Measurements from ENCODE around the gene P2RY11.
A peak's percentile ranks its signal among the peaks of the same experiment; 100 is the strongest.

The P2RY11 gene

DNA sequence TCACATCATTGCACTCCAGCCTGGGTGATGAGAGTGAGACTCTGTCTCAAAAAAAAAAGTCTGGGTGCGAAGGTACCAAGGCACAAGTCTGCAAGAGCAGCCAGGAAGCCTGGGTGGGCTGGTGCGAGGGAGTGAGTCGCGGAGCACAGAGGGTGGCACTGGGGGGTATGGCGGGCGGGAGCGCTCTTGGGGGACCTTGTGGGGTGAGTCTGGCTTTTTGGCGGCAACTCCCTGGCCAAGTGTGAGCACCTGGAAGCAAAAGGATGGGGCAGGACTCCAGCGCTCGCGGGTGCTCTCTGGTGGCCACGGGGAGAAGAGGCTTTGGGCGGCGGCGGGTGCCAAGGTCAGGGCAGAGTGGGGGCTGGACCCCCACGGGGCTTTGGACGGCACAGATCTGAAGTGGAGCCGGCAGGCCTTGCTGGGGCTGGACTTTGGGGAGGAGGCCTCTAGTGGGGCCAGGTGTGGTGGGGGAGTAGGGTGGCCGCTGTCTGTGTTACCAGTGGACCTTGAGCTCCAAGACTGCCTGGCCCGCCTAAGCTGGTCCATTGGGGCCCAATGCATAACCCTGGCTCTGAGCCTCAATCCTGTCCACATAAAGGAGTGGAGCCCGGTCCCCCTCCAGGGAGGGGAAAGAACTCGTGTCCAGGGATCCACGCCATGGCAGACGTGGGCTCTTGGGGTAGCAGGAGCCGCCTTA is 1.6 kb downstream of the P2RY11 start:
- no peak for DNase-seq (ENCODE audit: low spot score)
- peak overlapping the region; percentile 55 for H3K23ac ChIP-seq (ENCODE audit: low read depth, low read length, poor library complexity)
- no peaks in the 10 kb centered on the region for H3K27me3 ChIP-seq (ENCODE audit: control insufficient read depth in 3 of 3, insufficient read depth in 3 of 3, low read depth in 1 of 3, low read length in 3 of 3)
- no peak overlapping the region for H2BK120ac ChIP-seq (ENCODE audit: low read depth, low read length)
- H2BK12ac ChIP-seq (ENCODE audit: low read length), result no peak overlapping the region
- no peak overlapping the region for H3K4ac ChIP-seq (ENCODE audit: low read length)
- H2BK15ac ChIP-seq (ENCODE audit: low read length), result no peak overlapping the region
- no peak overlapping the region for H3K4me3 ChIP-seq (ENCODE audit: low read length in 2 of 2)
- H3K9me3 ChIP-seq (replicated peaks in 1 of 2; ENCODE audit: control insufficient read depth in 2 of 2, insufficient read depth in 1 of 2, low read depth in 1 of 2, low read length in 2 of 2), result no peaks in the 10 kb centered on the region
- H2AK5ac ChIP-seq (ENCODE audit: low read depth, low read length), result no peak overlapping the region
- peaks cover 17% of the 10 kb centered on the region for H3K79me1 ChIP-seq (ENCODE audit: low read depth, low read length)
- no peak overlapping the region for H2BK5ac ChIP-seq (ENCODE audit: low read length)
- peaks cover 65 to 89% of the 10 kb centered on the region in 2 donors for H3K36me3 ChIP-seq (replicated peaks in 1 of 2; ENCODE audit: control insufficient read depth in 2 of 2, insufficient read depth in 2 of 2, low read length in 2 of 2)
- H3K18ac ChIP-seq (ENCODE audit: low read length), result no peak overlapping the region
- no peak overlapping the region for H4K91ac ChIP-seq (ENCODE audit: low read depth, low read length, poor library complexity)
- no peak overlapping the region for H4K8ac ChIP-seq (ENCODE audit: low read depth, low read length)
- H3K9ac ChIP-seq (ENCODE audit: low read depth, low read length, poor library complexity), result no peak overlapping the region
- no peak overlapping the region for H3K14ac ChIP-seq (ENCODE audit: low read length)
- no peaks in the 10 kb centered on the region for H3K4me1 ChIP-seq (ENCODE audit: control insufficient read depth in 2 of 2, insufficient read depth in 1 of 2, low read depth in 1 of 2, low read length in 2 of 2)
- no peak overlapping the region for H3K27ac ChIP-seq (replicated peaks; ENCODE audit: low read length)
- H3K4me2 ChIP-seq (ENCODE audit: insufficient read depth, low read length, poor library complexity, severe bottlenecking), result no peak overlapping the region
- no peak overlapping the region for H2AFZ ChIP-seq (ENCODE audit: low read length)
- WGBS, 2 donors (ENCODE audit: extremely low coverage in 2 of 2, insufficient read length in 2 of 2, insufficient replicate concordance in 1 of 2), result no CpG with 5 or more reads among the region's 25 CpGs

GRCh38 chr19:10113592-10113963 is 2.1 kb downstream of the P2RY11 start:
- Histone ChIP-seq H2BK5ac (ENCODE audit: low read length) (no peak overlapping the region), H3K79me1 (ENCODE audit: low read depth, low read length) (peaks cover 17% of the 10 kb centered on the region), H2BK12ac (ENCODE audit: low read length) (no peak overlapping the region), H2BK120ac (ENCODE audit: low read depth, low read length) (no peak overlapping the region), H3K4me3 (ENCODE audit: low read length in 2 of 2) (no peak overlapping the region), H3K18ac (ENCODE audit: low read length) (no peak overlapping the region), H4K91ac (ENCODE audit: low read depth, low read length, poor library complexity) (no peak overlapping the region), H3K27ac (replicated peaks; ENCODE audit: low read length) (no peak overlapping the region), H3K9me3 (replicated peaks in 1 of 2; ENCODE audit: control insufficient read depth in 2 of 2, insufficient read depth in 1 of 2, low read depth in 1 of 2, low read length in 2 of 2) (no peaks in the 10 kb centered on the region), H2BK15ac (ENCODE audit: low read length) (no peak overlapping the region), H2AK5ac (ENCODE audit: low read depth, low read length) (no peak overlapping the region), H3K4me2 (ENCODE audit: insufficient read depth, low read length, poor library complexity, severe bottlenecking) (no peak overlapping the region), H3K27me3 (ENCODE audit: control insufficient read depth in 3 of 3, insufficient read depth in 3 of 3, low read depth in 1 of 3, low read length in 3 of 3) (no peaks in the 10 kb centered on the region), H3K23ac (ENCODE audit: low read depth, low read length, poor library complexity) (peak overlapping the region; percentile 85), H3K14ac (ENCODE audit: low read length) (no peak overlapping the region), H4K8ac (ENCODE audit: low read depth, low read length) (no peak overlapping the region), H3K4me1 (ENCODE audit: control insufficient read depth in 2 of 2, insufficient read depth in 1 of 2, low read depth in 1 of 2, low read length in 2 of 2) (no peaks in the 10 kb centered on the region), H2AFZ (ENCODE audit: low read length) (no peak overlapping the region), H3K4ac (ENCODE audit: low read length) (no peak overlapping the region), H3K9ac (ENCODE audit: low read depth, low read length, poor library complexity) (no peak overlapping the region), H3K36me3 (replicated peaks in 1 of 2; ENCODE audit: control insufficient read depth in 2 of 2, insufficient read depth in 2 of 2, low read length in 2 of 2) (peaks cover 60 to 89% of the 10 kb centered on the region in 2 donors)
- WGBS, 2 donors (ENCODE audit: extremely low coverage in 2 of 2, insufficient read length in 2 of 2, insufficient replicate concordance in 1 of 2), result no CpG with 5 or more reads among the region's 19 CpGs
- no peak for DNase-seq (ENCODE audit: low spot score)

GRCh38 chr19:10113964-10114650 is 2.6 kb downstream of the P2RY11 start:
- H3K4ac ChIP-seq (ENCODE audit: low read length), result peak overlapping the region; percentile 11
- H3K14ac ChIP-seq (ENCODE audit: low read length), result peak overlapping the region; percentile 56
- no peak overlapping the region for H3K4me2 ChIP-seq (ENCODE audit: insufficient read depth, low read length, poor library complexity, severe bottlenecking)
- peaks cover 62 to 88% of the 10 kb centered on the region in 2 donors for H3K36me3 ChIP-seq (replicated peaks in 1 of 2; ENCODE audit: control insufficient read depth in 2 of 2, insufficient read depth in 2 of 2, low read length in 2 of 2)
- H2AFZ ChIP-seq (ENCODE audit: low read length), result no peak overlapping the region
- H2BK120ac ChIP-seq (ENCODE audit: low read depth, low read length), result no peak overlapping the region
- H3K4me3 ChIP-seq (ENCODE audit: low read length in 2 of 2), result no peak overlapping the region
- H2BK5ac ChIP-seq (ENCODE audit: low read length), result peak overlapping the region; percentile 11
- H4K91ac ChIP-seq (ENCODE audit: low read depth, low read length, poor library complexity), result no peak overlapping the region
- H3K27ac ChIP-seq (replicated peaks; ENCODE audit: low read length), result no peak overlapping the region
- no peak for DNase-seq (ENCODE audit: low spot score)
- no peaks in the 10 kb centered on the region for H3K27me3 ChIP-seq (ENCODE audit: control insufficient read depth in 3 of 3, insufficient read depth in 3 of 3, low read depth in 1 of 3, low read length in 3 of 3)
- H2AK5ac ChIP-seq (ENCODE audit: low read depth, low read length), result no peak overlapping the region
- H4K8ac ChIP-seq (ENCODE audit: low read depth, low read length), result no peak overlapping the region
- H3K4me1 ChIP-seq (ENCODE audit: control insufficient read depth in 2 of 2, insufficient read depth in 1 of 2, low read depth in 1 of 2, low read length in 2 of 2), result peaks cover 4% of the 10 kb centered on the region in 2 donors
- H3K23ac ChIP-seq (ENCODE audit: low read depth, low read length, poor library complexity), result peak overlapping the region; percentile 85
- WGBS, 2 donors (ENCODE audit: extremely low coverage in 2 of 2, insufficient read length in 2 of 2, insufficient replicate concordance in 1 of 2), result no CpG with 5 or more reads among the region's 43 CpGs
- no peak overlapping the region for H3K9ac ChIP-seq (ENCODE audit: low read depth, low read length, poor library complexity)
- no peak overlapping the region for H2BK15ac ChIP-seq (ENCODE audit: low read length)
- peak overlapping the region; percentile 41 for H2BK12ac ChIP-seq (ENCODE audit: low read length)
- H3K79me1 ChIP-seq (ENCODE audit: low read depth, low read length), result peaks cover 22% of the 10 kb centered on the region
- no peaks in the 10 kb centered on the region for H3K9me3 ChIP-seq (replicated peaks in 1 of 2; ENCODE audit: control insufficient read depth in 2 of 2, insufficient read depth in 1 of 2, low read depth in 1 of 2, low read length in 2 of 2)
- H3K18ac ChIP-seq (ENCODE audit: low read length), result no peak overlapping the region

GRCh38 chr19:10114651-10115391 is 3.3 kb downstream of the P2RY11 start:
- Histone ChIP-seq H3K79me1 (ENCODE audit: low read depth, low read length) (peaks cover 21% of the 10 kb centered on the region), H4K91ac (ENCODE audit: low read depth, low read length, poor library complexity) (no peak overlapping the region), H2BK12ac (ENCODE audit: low read length) (no peak overlapping the region), H3K27ac (replicated peaks; ENCODE audit: low read length) (no peak overlapping the region), H2BK15ac (ENCODE audit: low read length) (no peak overlapping the region), H3K4me2 (ENCODE audit: insufficient read depth, low read length, poor library complexity, severe bottlenecking) (no peak overlapping the region), H3K36me3 (replicated peaks in 1 of 2; ENCODE audit: control insufficient read depth in 2 of 2, insufficient read depth in 2 of 2, low read length in 2 of 2) (peaks cover 55 to 81% of the 10 kb centered on the region in 2 donors), H3K18ac (ENCODE audit: low read length) (no peak overlapping the region), H3K27me3 (ENCODE audit: control insufficient read depth in 3 of 3, insufficient read depth in 3 of 3, low read depth in 1 of 3, low read length in 3 of 3) (no peaks in the 10 kb centered on the region), H3K9me3 (replicated peaks in 1 of 2; ENCODE audit: control insufficient read depth in 2 of 2, insufficient read depth in 1 of 2, low read depth in 1 of 2, low read length in 2 of 2) (no peaks in the 10 kb centered on the region), H3K4me1 (ENCODE audit: control insufficient read depth in 2 of 2, insufficient read depth in 1 of 2, low read depth in 1 of 2, low read length in 2 of 2) (peaks cover 6 to 8% of the 10 kb centered on the region in 2 donors), H3K4ac (ENCODE audit: low read length) (no peak overlapping the region), H3K4me3 (ENCODE audit: low read length in 2 of 2) (no peak overlapping the region), H2AK5ac (ENCODE audit: low read depth, low read length) (no peak overlapping the region), H4K8ac (ENCODE audit: low read depth, low read length) (no peak overlapping the region), H2BK120ac (ENCODE audit: low read depth, low read length) (no peak overlapping the region), H3K9ac (ENCODE audit: low read depth, low read length, poor library complexity) (no peak overlapping the region), H3K23ac (ENCODE audit: low read depth, low read length, poor library complexity) (peak overlapping the region; percentile 85), H2BK5ac (ENCODE audit: low read length) (peak overlapping the region; percentile 11), H3K14ac (ENCODE audit: low read length) (peak overlapping the region; percentile 56), H2AFZ (ENCODE audit: low read length) (no peak overlapping the region)
- no peak for DNase-seq (ENCODE audit: low spot score)
- no CpG with 5 or more reads among the region's 26 CpGs for WGBS, 2 donors (ENCODE audit: extremely low coverage in 2 of 2, insufficient read length in 2 of 2, insufficient replicate concordance in 1 of 2)
